Ascending aorta (tissue), 2 donors: Measurements from ENCODE around the gene LENG8. TPM values are rescaled to one million over a fixed set of nuclear protein-coding genes. Genes with fewer than 3 reads are reported as not detected.

Experiments used
- DNase-seq, 2 donors: peaks; one replicate each; pipeline ENCODE4 v3.0.0-alpha.2; 2019; ENCODE audit warnings: low spot score in 2 of 2
- H3K27ac ChIP-seq, 2 donors: fragments of 200-600 bp; sonication (generic); one replicate each; pipeline ENCODE4 v1.5.1; 2016 to 2017; ENCODE audit warnings: mild to moderate bottlenecking in 1 of 2
- H3K27me3 ChIP-seq: fragments of 200-600 bp; sonication (generic); one replicate; pipeline ENCODE4 v1.5.1; 2017
- H3K36me3 ChIP-seq, 2 donors: fragments of 200-600 bp; sonication (generic); one replicate each; pipeline ENCODE4 v1.5.1; 2016
- H3K4me1 ChIP-seq, 2 donors: fragments of 200-600 bp; sonication (generic); one replicate each; pipeline ENCODE4 v1.5.1; 2016 to 2017; ENCODE audit warnings: mild to moderate bottlenecking in 1 of 2
- H3K4me3 ChIP-seq, 2 donors: fragments of 200-600 bp; sonication (generic); one replicate each; pipeline ENCODE4 v1.5.1; 2016 to 2017; ENCODE audit warnings: mild to moderate bottlenecking in 1 of 2
- H3K9me3 ChIP-seq, 2 donors: fragments of 200-600 bp; sonication (generic); one replicate each; pipeline ENCODE4 v1.5.1; 2016
- intact Hi-C: fragments of 100-400 bp; cut with DNase I; formaldehyde crosslinking; loops from one replicate; pipeline ENCODE4 v1.15.1; 2023
- total RNA-seq: library from RNA; depleted of rRNA; stranded (reverse); fragments of >200 nt; gene quantifications from one replicate; pipeline ENCODE4 v1.1.0, GENCODE V29; 2016
- TF ChIP-seq, protein P1 (sequence below), 3 experiments: fragments of 200-600 bp in 2 of 3; fragments of 450-650 bp in 1 of 3; sonication (generic) in 2 of 3; IDR thresholded peaks; one replicate each; pipeline ENCODE4 v1.5.1; 2016 to 2019; ENCODE audit warnings: antibody characterized with exemption in 3 of 3, mild to moderate bottlenecking in 1 of 3, moderate library complexity in 1 of 3

LENG8 gene
- total RNA-seq, 1 donor from 2014 or later = 402 TPM

DNA sequence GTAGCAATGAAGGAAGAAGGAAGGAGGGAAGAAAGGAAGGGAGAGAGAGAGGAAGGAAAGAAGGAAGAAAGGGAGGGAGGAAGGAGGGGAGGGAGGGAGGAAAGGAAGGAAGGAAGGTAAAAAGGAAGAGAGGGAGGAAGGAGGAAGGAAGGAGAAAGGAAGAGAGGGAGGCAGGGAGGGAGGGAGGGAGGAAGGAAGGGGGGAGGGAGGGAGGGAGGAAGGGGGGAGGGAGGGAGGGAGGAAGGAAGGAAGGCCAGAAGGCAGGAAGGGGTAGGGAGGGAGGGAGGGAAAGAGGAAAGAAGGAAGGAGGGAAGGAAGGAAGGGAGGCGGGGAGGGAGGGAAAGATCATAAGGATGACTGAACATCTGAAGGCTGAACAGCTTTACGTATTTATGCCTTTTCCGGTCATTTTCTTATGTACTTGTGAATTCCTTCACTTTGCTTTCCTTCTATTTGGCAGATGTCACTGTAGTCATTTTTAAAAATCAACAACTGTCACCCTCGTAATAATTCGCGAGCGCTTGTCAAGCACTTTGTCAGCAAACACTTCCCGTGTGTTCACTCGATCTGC lies 40.5 kb upstream of the LENG8 start:
- H3K27ac ChIP-seq = no peak overlapping the region
- no peak overlapping the region for H3K4me3 ChIP-seq
- no peaks in the 10 kb centered on the region for H3K9me3 ChIP-seq
- no peak for DNase-seq
- H3K27me3 ChIP-seq = no peaks in the 10 kb centered on the region
- TF ChIP-seq, protein P1, sequence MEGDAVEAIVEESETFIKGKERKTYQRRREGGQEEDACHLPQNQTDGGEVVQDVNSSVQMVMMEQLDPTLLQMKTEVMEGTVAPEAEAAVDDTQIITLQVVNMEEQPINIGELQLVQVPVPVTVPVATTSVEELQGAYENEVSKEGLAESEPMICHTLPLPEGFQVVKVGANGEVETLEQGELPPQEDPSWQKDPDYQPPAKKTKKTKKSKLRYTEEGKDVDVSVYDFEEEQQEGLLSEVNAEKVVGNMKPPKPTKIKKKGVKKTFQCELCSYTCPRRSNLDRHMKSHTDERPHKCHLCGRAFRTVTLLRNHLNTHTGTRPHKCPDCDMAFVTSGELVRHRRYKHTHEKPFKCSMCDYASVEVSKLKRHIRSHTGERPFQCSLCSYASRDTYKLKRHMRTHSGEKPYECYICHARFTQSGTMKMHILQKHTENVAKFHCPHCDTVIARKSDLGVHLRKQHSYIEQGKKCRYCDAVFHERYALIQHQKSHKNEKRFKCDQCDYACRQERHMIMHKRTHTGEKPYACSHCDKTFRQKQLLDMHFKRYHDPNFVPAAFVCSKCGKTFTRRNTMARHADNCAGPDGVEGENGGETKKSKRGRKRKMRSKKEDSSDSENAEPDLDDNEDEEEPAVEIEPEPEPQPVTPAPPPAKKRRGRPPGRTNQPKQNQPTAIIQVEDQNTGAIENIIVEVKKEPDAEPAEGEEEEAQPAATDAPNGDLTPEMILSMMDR (IDR thresholded peaks at IDR 0.05) = no peak
- no peaks in the 10 kb centered on the region for H3K36me3 ChIP-seq
- intact Hi-C loops = no loop called here
- H3K4me1 ChIP-seq = no peaks in the 10 kb centered on the region

DNA sequence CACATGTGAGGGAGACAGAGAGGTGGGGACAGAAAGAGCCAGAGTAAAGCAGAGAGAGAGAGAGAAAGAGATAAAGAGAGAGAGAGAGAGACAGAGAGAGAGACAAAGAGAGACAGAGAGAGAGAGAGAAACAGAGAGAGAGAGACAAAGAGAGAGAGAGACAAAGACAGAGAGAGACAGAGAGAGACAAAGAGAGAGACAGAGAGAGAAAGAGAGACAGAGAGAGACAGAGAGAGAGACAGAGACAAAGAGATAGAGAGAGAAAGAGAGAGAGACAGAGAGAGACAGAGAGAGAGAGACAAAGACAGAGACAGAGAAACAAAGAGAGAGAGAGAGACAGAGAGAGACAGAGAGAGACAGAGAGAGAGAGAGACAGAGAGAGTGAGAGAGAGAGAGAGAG lies 38.0 kb upstream of the LENG8 start:
- peaks cover 10% of the 10 kb centered on the region for H3K27me3 ChIP-seq
- H3K27ac ChIP-seq = no peak overlapping the region
- no peak for DNase-seq
- TF ChIP-seq, protein P1 (IDR thresholded peaks at IDR 0.05) = no peak
- no peaks in the 10 kb centered on the region for H3K4me1 ChIP-seq
- no peaks in the 10 kb centered on the region for H3K9me3 ChIP-seq
- H3K4me3 ChIP-seq = no peak overlapping the region
- intact Hi-C loops = no loop called here
- H3K36me3 ChIP-seq = no peaks in the 10 kb centered on the region

DNA sequence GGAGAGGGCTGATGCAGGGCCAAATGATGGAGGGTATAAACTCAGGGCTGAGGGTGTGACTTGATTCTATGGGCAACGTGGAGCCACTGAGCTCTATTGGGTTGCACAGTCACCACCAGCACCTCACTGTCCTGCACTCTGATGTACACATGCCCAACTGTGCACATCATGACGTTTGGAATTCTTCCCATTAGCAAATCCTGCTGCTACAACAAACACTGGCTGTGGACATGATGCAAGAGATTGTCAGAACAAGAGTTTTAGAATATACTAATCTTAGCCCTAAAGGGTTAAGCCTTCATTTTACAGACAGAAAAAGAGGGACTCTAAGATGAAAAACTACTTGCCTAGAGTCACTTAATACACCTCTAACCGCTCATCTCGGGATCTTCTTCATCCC lies 36.1 kb upstream of the LENG8 start:
- DNase-seq = no peak
- Histone ChIP-seq H3K4me3 (no peak overlapping the region), H3K27ac (no peak overlapping the region), H3K4me1 (no peaks in the 10 kb centered on the region), H3K36me3 (no peaks in the 10 kb centered on the region), H3K9me3 (no peaks in the 10 kb centered on the region), H3K27me3 (peaks cover 18% of the 10 kb centered on the region)
- intact Hi-C loops = no loop called here
- TF ChIP-seq, protein P1 (IDR thresholded peaks at IDR 0.05) = no peak

DNA sequence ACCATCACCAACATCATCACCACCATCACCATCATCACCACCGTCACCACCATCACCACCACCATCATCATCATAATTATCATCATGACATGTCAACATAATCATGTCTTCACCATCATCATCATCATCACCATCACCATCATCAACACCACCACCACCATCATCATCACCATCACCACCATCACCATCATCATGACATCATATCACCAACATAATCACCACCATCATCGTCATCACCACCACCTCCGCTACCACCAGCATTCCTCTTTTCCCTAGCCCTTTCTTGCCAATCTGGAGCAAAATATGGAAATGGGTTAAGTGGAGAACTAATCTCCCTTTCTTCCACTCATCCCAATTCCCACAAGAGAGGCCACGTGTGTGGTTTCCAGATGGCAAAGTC lies 34.8 kb upstream of the LENG8 start:
- Histone ChIP-seq H3K27ac (no peak overlapping the region), H3K9me3 (no peaks in the 10 kb centered on the region), H3K4me3 (no peak overlapping the region), H3K4me1 (no peaks in the 10 kb centered on the region), H3K27me3 (peaks cover 18% of the 10 kb centered on the region), H3K36me3 (no peaks in the 10 kb centered on the region)
- TF ChIP-seq, protein P1 (IDR thresholded peaks at IDR 0.05) = no peak
- DNase-seq = no peak
- intact Hi-C loops = no loop called here

DNA sequence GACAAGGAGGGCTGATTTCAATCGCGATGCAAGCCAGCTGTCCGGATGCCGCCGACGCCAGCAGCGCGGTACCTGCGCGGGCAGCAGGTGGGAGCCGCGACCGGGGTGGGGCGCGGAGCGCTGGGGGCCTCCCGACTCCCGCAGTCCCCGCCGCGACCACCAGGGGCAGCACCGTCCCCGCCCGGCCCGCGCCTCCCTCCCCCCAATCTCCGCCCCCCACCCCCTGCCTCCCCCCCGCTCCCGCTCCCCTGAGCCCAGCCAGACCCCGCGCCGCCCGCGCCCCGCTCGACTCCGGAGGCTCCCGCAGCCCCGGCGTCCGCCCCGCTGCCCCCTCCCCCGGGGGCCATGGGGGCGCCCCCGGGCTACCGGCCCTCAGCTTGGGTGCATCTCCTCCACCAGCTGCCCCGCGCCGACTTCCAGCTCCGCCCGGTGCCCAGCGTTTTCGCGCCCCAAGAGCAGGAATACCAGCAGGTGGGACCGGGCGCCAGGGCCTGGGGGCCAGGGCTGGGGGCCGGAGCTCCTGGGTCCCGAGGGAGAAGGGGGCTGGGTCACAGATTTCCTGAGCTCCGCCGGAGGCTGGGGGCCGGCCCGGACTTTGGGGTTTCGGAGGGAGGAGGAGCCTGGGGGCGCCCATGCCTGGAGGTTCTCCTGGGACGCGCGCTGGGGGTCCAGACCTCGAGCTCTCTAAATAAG lies 33.6 kb upstream of the LENG8 start, which contains the start of gene TTYH1:
TTYH1 (plus strand) TSS at position 257 of the 693 bp plus-strand sequence; CDS start at position 346, 89 bp downstream.
- no peak within 1 kb of the TSS for H3K27ac ChIP-seq
- peaks cover 18% of the 10 kb centered on the region for H3K27me3 ChIP-seq
- H3K4me3 ChIP-seq = no peak within 1 kb of the TSS
- H3K36me3 ChIP-seq = no peaks in the 10 kb centered on the region
- H3K4me1 ChIP-seq = no peaks in the 10 kb centered on the region
- intact Hi-C loops = no loop called here
- no peak for DNase-seq
- H3K9me3 ChIP-seq = no peaks in the 10 kb centered on the region
- TF ChIP-seq, protein P1 (IDR thresholded peaks at IDR 0.05) = no peak
